Globus pallidus (tissue), 1 donor: ENCODE measurements around the gene CALHM4.

Source experiments
- DNase-seq: peaks from one replicate; pipeline ENCODE4 v3.0.0-alpha.2; 2015; ENCODE audit warnings: low spot score

CALHM4 gene

DNA sequence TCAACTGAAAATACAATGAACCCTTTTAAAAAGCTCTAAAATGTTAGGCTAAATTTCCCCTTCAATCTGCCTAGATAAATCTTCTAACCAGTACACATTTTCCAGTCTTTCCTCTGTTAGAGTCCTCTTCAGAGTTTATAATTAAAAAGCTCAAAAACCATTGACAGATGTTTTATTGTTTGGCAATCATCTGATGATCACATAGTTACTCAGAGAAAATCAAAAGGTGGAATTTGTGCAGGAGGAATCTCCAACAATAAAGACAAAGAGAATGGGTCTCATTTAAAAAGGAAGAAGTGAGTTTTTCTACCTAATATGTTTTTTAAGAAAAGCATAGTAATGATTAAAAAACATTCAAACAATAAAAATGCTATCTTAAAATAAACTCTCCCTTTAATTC lies 11.1 kb upstream of the CALHM4 start:
- no peak for DNase-seq

DNA sequence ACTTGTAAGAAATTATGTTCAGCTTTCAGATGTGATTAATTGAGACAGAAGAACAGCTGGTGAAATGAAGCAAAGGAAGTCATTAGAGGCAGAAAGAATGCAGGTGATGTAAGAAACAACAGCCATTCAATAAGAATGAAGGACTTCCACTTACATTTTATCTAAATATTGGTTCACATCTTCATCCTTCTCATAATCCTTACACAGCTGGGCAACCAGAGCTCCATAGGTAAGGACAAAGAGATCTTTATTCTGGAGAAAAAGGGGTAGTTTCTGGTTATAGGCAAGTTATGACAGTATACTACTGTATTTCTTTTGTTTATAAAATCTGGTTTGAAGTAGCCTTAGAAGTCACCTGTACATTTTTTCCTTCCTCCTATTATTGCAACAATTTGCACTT lies 10.4 kb upstream of the CALHM4 start:
- DNase-seq = no peak

DNA sequence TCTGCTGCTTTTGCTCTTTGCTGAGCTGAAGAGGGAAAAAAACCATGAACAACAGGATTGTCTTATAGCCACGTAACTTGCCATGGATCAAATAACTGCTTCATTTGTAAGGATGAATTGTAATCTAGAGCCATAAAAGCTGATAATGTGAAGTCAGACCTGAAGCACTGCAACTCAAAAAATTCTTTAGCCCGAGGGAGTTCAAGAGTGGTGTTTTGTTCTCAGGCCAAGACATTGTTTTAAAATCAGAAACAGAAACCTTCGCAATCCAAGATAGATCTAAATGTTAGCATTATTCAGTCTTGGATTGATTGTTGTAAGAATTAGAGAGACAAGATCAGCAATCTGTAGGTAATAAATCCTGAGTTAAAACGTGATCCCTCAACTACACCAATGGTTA lies 7.9 kb upstream of the CALHM4 start, which contains the start of gene TRAPPC3L:
Gene TRAPPC3L, minus strand, starts transcription at position 34 of the 400 bp plus-strand sequence. CDS start 170 bp downstream, outside the sequence.
- no peak for DNase-seq

DNA sequence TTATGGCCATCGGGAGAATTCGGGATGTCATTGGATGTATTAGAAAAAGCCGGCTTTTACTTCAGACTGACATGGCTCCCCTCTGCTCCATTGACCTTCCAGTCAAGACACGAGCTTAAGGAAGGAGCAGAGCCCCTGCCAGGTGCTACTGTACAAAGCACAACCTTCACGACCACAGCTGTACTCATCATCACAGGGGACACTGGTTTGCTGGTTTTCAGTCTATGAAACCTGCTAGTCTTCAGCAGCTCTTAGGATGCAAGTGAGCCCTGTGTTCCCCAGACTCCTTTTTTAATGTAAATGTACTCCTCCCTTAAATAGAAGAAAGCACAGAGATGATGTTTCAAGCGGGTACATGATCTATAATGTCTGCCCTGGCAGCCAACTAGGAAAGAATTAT lies 6.2 kb upstream of the CALHM4 start:
- DNase-seq = no peak

DNA sequence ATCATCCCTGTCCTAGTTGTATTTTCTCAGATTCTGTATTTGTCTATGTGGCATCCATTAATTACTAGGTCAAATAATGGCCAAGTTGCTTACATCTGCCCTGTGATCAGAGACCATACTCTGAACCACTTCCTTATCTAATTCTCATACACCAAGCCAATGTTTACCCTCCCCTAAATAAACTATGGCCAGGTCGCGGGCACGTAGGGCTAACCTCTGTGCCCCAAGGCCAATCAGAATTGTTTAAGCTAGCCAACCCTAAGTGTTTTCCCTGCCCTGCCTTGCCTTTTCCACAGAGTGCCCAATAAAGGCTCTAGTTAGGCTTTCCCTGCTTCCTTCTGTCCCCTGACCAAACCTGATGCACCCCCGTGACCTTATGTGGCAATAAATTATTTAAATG lies 2.8 kb upstream of the CALHM4 start:
- no peak for DNase-seq

GRCh38 chr6:116556065-116556464 lies 2.5 kb downstream of the CALHM4 start:
- no peak for DNase-seq

DNA sequence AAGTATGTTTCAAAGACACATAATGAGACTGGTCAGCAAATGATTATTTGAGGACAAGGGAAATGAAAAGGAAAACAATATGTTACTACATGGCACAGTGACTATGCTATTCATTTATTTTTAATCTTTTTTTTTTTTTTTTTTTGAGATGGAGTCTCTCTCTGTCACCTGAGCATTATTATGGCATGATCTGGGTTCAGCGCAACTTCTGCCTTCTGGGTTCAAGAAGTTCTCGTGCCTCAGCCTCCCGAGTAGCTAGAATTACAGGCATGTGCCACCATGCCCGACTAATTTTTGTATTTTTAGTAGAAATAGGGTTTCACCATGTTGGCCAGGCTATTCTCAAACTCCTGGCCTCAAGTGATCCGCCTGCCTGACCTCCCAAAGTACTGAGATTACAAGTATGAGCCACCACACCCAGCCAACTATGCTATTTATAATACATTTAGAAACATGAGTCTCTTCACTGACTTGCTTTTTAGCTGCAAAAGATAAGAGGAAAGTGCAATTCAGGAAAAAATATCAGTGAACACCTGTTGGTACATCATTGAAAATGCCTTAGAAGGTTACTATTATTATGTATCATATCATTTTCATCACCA lies 3.4 kb downstream of the CALHM4 start:
- no peak for DNase-seq

GRCh38 chr6:116557893-116558292 lies 4.3 kb downstream of the CALHM4 start:
- DNase-seq = no peak

DNA sequence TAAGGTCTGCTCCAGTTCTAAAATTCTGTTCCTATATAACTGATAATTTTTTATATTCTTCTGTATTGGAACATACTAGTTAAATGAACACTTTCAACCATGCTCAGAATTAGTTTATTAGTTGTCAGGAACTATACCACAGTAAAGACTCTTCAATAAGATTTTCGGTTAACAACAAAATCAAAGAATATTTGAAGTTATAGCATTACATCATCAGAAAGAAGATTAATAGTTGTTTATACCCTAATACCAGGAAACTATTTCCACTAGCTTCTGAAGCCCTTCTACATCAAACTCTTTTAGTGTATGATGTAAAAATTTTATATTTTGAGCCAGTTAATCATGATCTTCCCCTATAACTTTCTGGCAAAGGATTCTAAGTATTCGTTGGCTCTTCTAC lies 6.6 kb downstream of the CALHM4 start:
- DNase-seq = no peak

- peak; percentile 74 for DNase-seq
These were observed 7.9 kb downstream of the CALHM4 start for GRCh38 chr6:116561377-116562018.

GRCh38 chr6:116562019-116562403 lies 8.5 kb downstream of the CALHM4 start:
- no peak for DNase-seq

GRCh38 chr6:116562614-116563013 lies 9.1 kb downstream of the CALHM4 start:
- no peak for DNase-seq

DNA sequence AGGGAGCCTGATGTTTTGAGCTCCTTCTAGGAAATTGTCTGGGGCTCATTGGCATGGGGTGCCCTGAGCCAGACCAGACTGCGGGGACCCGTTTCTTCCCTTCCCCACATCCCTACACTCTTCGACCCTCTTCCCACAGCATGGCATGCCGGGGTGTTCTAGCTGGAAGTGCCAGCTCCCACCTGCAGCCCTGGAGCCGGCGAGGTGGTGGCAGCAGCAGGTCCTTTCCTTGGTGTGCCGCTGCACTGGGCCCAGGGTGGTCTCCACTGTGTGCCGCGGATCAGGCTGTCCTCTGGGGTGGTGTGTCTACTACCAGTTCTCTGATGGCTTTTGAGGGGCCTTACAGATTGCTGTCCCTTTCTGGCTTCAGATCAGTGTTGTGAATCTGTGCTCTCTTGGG lies 10.3 kb downstream of the CALHM4 start:
- no peak for DNase-seq

DNA sequence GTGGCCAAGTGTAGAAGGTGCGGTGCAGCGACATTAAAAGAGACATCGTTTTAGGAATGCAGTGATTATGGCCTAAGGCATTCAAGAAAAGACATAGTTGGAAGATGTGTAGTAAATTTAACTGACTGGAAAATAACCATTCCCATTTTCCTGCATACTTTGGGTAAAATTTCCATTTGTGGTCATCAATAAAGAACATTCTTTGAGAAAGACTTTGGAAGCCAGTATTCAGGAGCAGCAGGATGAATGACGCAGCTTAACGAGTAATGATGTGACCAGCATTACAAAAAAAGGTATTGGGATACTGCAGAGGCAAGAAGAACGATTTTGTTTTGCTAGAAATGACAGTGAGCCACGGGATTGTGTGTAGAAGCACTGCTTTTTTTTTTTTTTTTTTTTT lies 10.8 kb downstream of the CALHM4 start:
- no peak for DNase-seq

DNA sequence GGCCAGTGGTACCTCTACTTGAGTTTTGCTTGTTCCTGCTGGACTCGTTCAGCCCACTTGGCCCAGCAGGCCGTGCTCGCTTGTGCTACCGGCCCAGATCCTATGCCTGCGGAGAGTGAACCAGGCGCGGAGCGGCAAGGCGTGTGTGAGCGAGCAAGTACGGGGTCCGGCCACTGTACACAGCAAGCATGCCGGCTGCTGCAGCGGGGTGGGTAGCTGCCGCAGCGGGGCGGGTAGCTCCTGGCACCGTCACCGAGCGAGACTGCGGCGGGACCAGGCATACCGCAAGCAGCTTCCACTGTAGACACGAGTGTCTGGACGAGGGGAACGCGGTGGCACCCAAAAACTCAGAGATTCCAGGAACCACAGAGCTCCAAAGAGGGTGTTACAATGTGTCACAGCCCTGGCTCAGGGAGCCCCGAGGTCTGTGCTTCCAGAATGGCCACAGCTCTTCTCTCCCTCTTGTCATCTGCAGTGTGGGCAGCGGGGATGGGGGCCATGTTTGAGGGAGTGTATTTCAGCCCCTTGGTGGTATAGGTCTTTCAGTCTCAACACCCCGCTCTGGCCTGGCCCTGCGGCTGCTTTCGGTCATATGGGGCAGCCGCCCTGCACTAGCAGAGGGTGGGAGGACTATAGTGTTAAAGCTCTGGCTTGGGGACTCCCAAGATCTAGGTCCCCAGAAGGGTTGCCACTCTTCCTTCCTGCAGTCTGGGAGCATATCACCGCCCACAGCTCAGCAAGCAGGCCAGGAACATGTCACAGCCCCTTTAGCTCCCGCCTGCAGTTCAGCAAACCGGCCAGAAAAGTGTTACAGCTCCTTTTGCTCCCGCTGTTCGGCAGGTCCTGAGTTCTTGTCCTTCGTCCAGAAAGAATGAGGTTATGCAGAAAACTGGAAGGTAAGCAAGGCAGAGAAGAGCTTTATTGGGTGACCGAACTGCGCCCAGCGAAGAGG lies 11.6 kb downstream of the CALHM4 start:
- DNase-seq = no peak

DNA sequence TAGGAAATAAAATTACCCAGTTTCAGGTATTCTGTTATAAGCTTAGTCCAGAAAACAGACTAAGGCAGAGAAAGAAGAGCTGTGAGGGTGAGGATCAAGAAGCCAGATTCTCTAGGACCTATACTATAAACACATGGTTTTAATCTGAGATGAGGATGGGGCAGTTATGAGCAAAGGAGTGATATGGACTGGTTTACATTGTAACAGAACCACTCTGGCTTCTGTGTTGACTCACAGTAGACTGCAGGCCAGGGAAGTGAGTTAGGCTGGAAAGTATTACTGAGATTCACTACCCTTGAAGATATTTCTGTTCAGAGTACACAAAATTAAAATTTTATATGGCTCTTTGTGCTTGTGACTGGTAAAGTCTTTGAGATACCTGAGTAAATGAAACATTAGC lies 14.6 kb downstream of the CALHM4 start:
- DNase-seq = no peak

- DNase-seq = no peak
These were observed 15.5 kb downstream of the CALHM4 start for GRCh38 chr6:116568821-116569755.

GRCh38 chr6:116570856-116571682 lies 17.5 kb downstream of the CALHM4 start, which contains the start of gene RWDD1:
RWDD1 (plus strand) TSS chr6:116571504; CDS start chr6:116571583, 79 bp downstream.
- DNase-seq = peak; percentile 99

DNA sequence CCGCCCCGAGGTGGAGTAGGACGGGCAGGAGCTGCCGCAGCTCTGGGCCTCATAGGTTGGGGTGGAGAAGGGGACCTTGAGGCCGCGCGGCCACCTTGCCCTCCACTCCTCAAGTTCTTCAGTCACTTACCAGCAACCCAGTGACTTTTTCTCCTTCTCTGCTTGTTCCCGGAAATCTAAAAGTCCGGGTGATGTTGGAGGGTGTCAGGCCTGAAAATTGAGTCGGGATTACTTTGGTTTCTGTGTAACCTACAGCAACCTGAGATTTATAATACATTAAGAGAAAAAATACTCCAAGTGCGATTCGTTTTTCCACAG lies 18.1 kb downstream of the CALHM4 start:
- DNase-seq = no peak

GRCh38 chr6:116572162-116572561 lies 18.6 kb downstream of the CALHM4 start:
- no peak for DNase-seq

DNA sequence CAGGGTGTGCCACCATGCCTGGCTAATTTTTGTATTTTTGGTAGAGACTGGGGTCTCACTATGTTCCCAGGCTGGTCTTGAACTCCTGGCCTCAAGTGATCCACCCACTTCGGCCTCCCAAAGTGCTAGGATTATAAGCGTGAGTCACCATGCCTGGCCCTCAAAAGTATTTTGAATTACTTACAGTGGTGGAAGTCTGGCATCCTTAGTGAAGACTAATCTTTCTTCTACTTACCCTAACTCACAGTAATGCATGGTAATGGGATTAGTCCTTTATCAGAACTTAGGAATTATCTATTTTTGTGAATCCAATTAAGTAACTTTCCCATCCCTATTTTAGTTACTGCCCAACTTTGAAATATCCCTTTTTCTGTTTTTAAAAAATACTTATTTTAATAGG lies 21.7 kb downstream of the CALHM4 start:
- DNase-seq = no peak
